K562 (cell line): Measurements from ENCODE around the gene AGAP3. TPM values are rescaled to one million over a fixed set of nuclear protein-coding genes. Genes with fewer than 3 reads are reported as not detected.

Experiments
- BACH1 ChIP-seq: fragments of 200-800 bp; sonication (Bioruptor generic); IDR thresholded peaks from 2 replicates; pipeline ENCODE4 v1.6.1; 2016; ENCODE audit warnings: missing genetic modification characterization, missing compliant biosample characterization
- BRD4 ChIP-seq: fragments of 200-600 bp; sonication (generic); IDR thresholded peaks from 2 replicates; pipeline ENCODE4 v1.6.1; 2017; ENCODE audit warnings: inconsistent platforms
- CBX2 ChIP-seq: fragments of 200-600 bp; sonication (generic); IDR thresholded peaks from one replicate; pipeline ENCODE4 v1.6.1; 2012; ENCODE audit warnings: mild to moderate bottlenecking, low read length, inconsistent platforms; ENCODE audit not compliant: insufficient read depth, poor library complexity, severe bottlenecking
- CHCHD3 ChIP-seq: fragments of 250-450 bp; sonication (Bioruptor Pico); IDR thresholded peaks from 2 replicates; pipeline ENCODE4 v2.1.2; 2022; ENCODE audit warnings: mild to moderate bottlenecking
- CSDE1 ChIP-seq, 2 experiments: fragments of 450-650 bp; IDR thresholded peaks; 2 replicates each; pipeline ENCODE4 v1.6.1; 2016; ENCODE audit warnings: mild to moderate bottlenecking in 1 of 2
- EGR1 ChIP-seq: fragments of 450-650 bp; conservative IDR thresholded peaks from 2 replicates; pipeline ENCODE4 v1.6.1; 2017; ENCODE audit warnings: mild to moderate bottlenecking
- ERF ChIP-seq: fragments of 450-650 bp; formaldehyde crosslinking; IDR thresholded peaks from 2 replicates; pipeline ENCODE4 v1.4.0; 2020; ENCODE audit warnings: mild to moderate bottlenecking, mixed read lengths
- FOXK1 ChIP-seq: sonication (generic); formaldehyde crosslinking; IDR thresholded peaks from 2 replicates; pipeline ENCODE4 v1.8.0; 2022; ENCODE audit warnings: missing genetic modification reagents, mild to moderate bottlenecking, borderline replicate concordance
- FUS ChIP-seq: fragments of 200-400 bp; formaldehyde crosslinking; optimal IDR thresholded peaks from 2 replicates; pipeline ENCODE3; 2017; ENCODE audit warnings: low read depth, low read length
- KLF16 ChIP-seq: IDR thresholded peaks from 2 replicates; pipeline ENCODE4 v1.6.1; 2016; ENCODE audit warnings: antibody characterized with exemption
- SREBF1 ChIP-seq: fragments of 150-350 bp; IDR thresholded peaks from 2 replicates; pipeline ENCODE4 v1.6.1; 2014; ENCODE audit warnings: antibody characterized with exemption, low read depth, low read length, borderline replicate concordance
- TFAM ChIP-seq: fragments of 250-450 bp; sonication (Bioruptor Pico); conservative IDR thresholded peaks from 2 replicates; pipeline ENCODE4 v1.5.0; 2021; ENCODE audit warnings: mild to moderate bottlenecking, moderate library complexity
- WHSC1 ChIP-seq: IDR thresholded peaks from one replicate; pipeline ENCODE4 v1.6.1; 2012; ENCODE audit warnings: low read length, control low read depth, inconsistent platforms
- ZBTB40 ChIP-seq, 2 experiments: fragments of 450-650 bp in 1 of 2; sonication (generic) in 1 of 2; formaldehyde crosslinking in 1 of 2; IDR thresholded peaks; 2 replicates each; pipeline versions ENCODE4 v1.7.1 to v1.9.0; 2016 to 2022; ENCODE audit warnings: inconsistent platforms in 1 of 2, mild to moderate bottlenecking in 1 of 2, missing genetic modification reagents in 1 of 2
- ZNF347 ChIP-seq: fragments of 450-650 bp; formaldehyde crosslinking; IDR thresholded peaks from 2 replicates; pipeline ENCODE4 v1.4.0; 2020; ENCODE audit warnings: low read depth, mild to moderate bottlenecking, moderate library complexity
- ZNF354B ChIP-seq: fragments of 250-450 bp; sonication (Bioruptor Pico); IDR thresholded peaks from 2 replicates; pipeline ENCODE4 v1.4.0; 2020
- ZNF551 ChIP-seq: fragments of 250-450 bp; sonication (Bioruptor Pico); IDR thresholded peaks from 2 replicates; pipeline ENCODE4 v1.5.0; 2021; ENCODE audit warnings: mild to moderate bottlenecking, moderate library complexity
- ZNF75A ChIP-seq: fragments of 450-650 bp; formaldehyde crosslinking; IDR thresholded peaks from 2 replicates; pipeline ENCODE4 v1.4.0; 2020; ENCODE audit warnings: mild to moderate bottlenecking
- polyA plus RNA-seq, 8 experiments: library from polyadenylated mRNA; depleted of rRNA in 4 of 8; stranded (reverse) in 5 of 8; unstranded in 3 of 8; fragments of >200 nt; fragmentation: Nextera tagmentation in 2 of 8; fragmentation: Illumina TruSeq in 1 of 8; extraction: Ambion mirVana in 2 of 8; extraction: Trizol in 1 of 8; gene quantifications; 2 replicates each; pipeline versions ENCODE4 v1.2.1 to v1.2.3, GENCODE V29; 2011 to 2014; ENCODE audit warnings: inconsistent platforms in 1 of 8, missing spikeins in 1 of 8
- total RNA-seq, 7 experiments: library from RNA; depleted of rRNA in 6 of 7; stranded (reverse); fragments of >200 nt in 6 of 7; fragmentation: Illumina TruSeq in 2 of 7; extraction: Trizol in 2 of 7; gene quantifications; 2 replicates each; pipeline versions ENCODE4 v1.2.1 to v1.2.3, GENCODE V29; 2011 to 2021; ENCODE audit warnings: low replicate concordance in 1 of 7
- TF ChIP-seq, protein P1 (sequence below): fragments of 450-650 bp; formaldehyde crosslinking; IDR thresholded peaks from 2 replicates; pipeline ENCODE4 v1.4.0; 2022; ENCODE audit warnings: missing genetic modification characterization

AGAP3 gene
- total and polyA plus RNA-seq, 9 of the 15 experiments (the other 6 are each of a cell fraction or from before 2014, with no cell fraction given) = 3.4 to 208 (median 62.2) TPM

DNA sequence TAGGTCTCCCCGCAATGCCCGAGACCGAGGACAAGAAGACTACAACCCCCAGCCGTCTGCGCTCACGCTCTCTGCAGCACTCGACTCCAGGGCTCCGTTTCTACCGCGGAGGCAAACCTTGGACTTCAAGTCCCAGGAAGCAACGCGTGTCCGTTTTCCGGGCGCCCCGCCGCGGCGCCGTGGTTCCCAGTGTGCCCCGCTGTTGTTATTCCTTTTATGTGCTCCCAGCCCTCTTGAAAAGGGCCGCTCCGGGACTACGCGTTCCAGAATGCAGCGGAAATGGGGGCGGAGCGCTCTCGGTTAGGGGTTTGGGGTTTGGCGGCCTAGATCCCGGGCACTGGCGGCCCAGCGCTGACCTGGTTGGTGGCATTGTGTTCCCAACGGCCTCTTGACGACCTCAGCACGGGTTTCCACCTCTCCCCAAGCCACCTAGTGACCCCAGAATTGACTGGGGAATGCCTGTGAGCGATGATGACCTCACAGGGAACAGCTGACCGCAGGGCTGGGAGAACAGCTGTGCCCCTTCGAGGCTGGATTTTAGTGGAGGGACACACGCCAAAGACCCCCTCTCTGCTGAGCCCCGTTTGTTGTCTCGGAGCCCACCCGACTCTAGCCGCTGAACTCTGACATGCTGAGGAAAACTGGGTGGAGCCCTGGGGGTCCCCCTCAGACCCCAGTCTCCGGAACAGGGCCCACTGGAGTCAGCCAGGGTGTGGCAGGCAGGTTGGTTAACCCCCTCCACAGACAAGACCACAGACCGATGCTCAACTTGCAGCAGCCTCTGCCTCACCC is 28.1 kb upstream of the AGAP3 start (continued):
- peak; percentile 94 for TF ChIP-seq ZBTB40 (IDR thresholded peaks at IDR 0.05)
- TF ChIP-seq ZBTB40 (CRISPR knock-in tag; IDR thresholded peaks at IDR 0.05) = no peak
- TF ChIP-seq CSDE1 (IDR thresholded peaks at IDR 0.05) = no peak
- TF ChIP-seq CBX2 = no peak
- no peak for TF ChIP-seq WHSC1
- no peak for TF ChIP-seq ZNF347 (CRISPR knock-in tag)
- no peak for TF ChIP-seq KLF16
- no peak for TF ChIP-seq ZNF75A
- TF ChIP-seq BRD4 = no peak
- TF ChIP-seq, protein P1, sequence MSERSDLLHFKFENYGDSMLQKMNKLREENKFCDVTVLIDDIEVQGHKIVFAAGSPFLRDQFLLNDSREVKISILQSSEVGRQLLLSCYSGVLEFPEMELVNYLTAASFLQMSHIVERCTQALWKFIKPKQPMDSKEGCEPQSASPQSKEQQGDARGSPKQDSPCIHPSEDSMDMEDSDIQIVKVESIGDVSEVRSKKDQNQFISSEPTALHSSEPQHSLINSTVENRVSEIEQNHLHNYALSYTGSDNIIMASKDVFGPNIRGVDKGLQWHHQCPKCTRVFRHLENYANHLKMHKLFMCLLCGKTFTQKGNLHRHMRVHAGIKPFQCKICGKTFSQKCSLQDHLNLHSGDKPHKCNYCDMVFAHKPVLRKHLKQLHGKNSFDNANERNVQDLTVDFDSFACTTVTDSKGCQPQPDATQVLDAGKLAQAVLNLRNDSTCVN (CRISPR knock-in tag) = peak; percentile 5; the same call in 1 of the 2 replicates
- no peak for TF ChIP-seq ZNF551 (CRISPR knock-in tag)
- no peak for TF ChIP-seq CHCHD3 (CRISPR knock-in tag)
- TF ChIP-seq EGR1 = peak; percentile 61
- peak; percentile 61; the same call in 1 of the 2 replicates for TF ChIP-seq SREBF1
- TF ChIP-seq FOXK1 (CRISPR knock-in tag) = peak; percentile 88; the same call in 1 of the 2 replicates
- TF ChIP-seq TFAM (CRISPR knock-in tag) = no peak
- TF ChIP-seq BACH1 (tag) = peak; percentile 86; the same call in 1 of the 2 replicates
- TF ChIP-seq ERF (CRISPR knock-in tag) = peak; percentile 67; the same call in 1 of the 2 replicates
- TF ChIP-seq FUS = no peak
- no peak for TF ChIP-seq ZNF354B (CRISPR knock-in tag)
